Activated naive CD4-positive, alpha-beta T cell (primary cell): ENCODE results near the gene SNX11.

Experiments used
- DNase-seq, 4 experiments: peaks; one replicate each; lab custom pipeline; 2025; lab: John Stamatoyannopoulos, UW

The SNX11 gene

GRCh38 chr17:48132385-48132784 is 24.8 kb downstream of the SNX11 start:
- no peak for DNase-seq

- no peak for DNase-seq
These were observed 27.4 kb downstream of the SNX11 start for GRCh38 chr17:48134912-48135480.

- no peak for DNase-seq
These were observed 30.1 kb downstream of the SNX11 start for GRCh38 chr17:48137656-48138055.

- no peak for DNase-seq
These were observed 32.4 kb downstream of the SNX11 start for GRCh38 chr17:48139944-48140343.

GRCh38 chr17:48143629-48144028 is 36.1 kb downstream of the SNX11 start:
- DNase-seq = no peak

- DNase-seq = no peak
These were observed 36.7 kb downstream of the SNX11 start for GRCh38 chr17:48144231-48144630.

GRCh38 chr17:48144976-48145798 is 37.6 kb downstream of the SNX11 start:
- DNase-seq = no peak

GRCh38 chr17:48148029-48148770 is 40.6 kb downstream of the SNX11 start:
- DNase-seq = no peak

GRCh38 chr17:48148854-48149786 is 41.6 kb downstream of the SNX11 start:
- no peak for DNase-seq

GRCh38 chr17:48149787-48150463 is 42.4 kb downstream of the SNX11 start:
- no peak for DNase-seq

- no peak for DNase-seq
These were observed 43.0 kb downstream of the SNX11 start for GRCh38 chr17:48150597-48151001.

- no peak for DNase-seq
These were observed 43.7 kb downstream of the SNX11 start for GRCh38 chr17:48151220-48151619.

- DNase-seq = no peak
These were observed 44.7 kb downstream of the SNX11 start for GRCh38 chr17:48152289-48152688.

GRCh38 chr17:48153691-48154358 is 46.3 kb downstream of the SNX11 start:
- DNase-seq = no peak

GRCh38 chr17:48155889-48156611 is 48.5 kb downstream of the SNX11 start:
- DNase-seq = no peak

- DNase-seq = no peak
These were observed 51.7 kb downstream of the SNX11 start for GRCh38 chr17:48159232-48159631.

GRCh38 chr17:48160177-48161081 is 52.9 kb downstream of the SNX11 start:
- no peak for DNase-seq

GRCh38 chr17:48161127-48161905 is 53.8 kb downstream of the SNX11 start:
- DNase-seq = no peak
